Measurements from ENCODE around the gene ARHGEF25. TPM values are rescaled to one million over a fixed set of nuclear protein-coding genes. Genes with fewer than 3 reads are reported as not detected.

ARHGEF25 gene
- total and polyA plus RNA-seq, 2 of the 13 experiments (the other 11 are each of a cell fraction or from before 2014, with no cell fraction given), result 11.5 to 12.5 TPM

DNA sequence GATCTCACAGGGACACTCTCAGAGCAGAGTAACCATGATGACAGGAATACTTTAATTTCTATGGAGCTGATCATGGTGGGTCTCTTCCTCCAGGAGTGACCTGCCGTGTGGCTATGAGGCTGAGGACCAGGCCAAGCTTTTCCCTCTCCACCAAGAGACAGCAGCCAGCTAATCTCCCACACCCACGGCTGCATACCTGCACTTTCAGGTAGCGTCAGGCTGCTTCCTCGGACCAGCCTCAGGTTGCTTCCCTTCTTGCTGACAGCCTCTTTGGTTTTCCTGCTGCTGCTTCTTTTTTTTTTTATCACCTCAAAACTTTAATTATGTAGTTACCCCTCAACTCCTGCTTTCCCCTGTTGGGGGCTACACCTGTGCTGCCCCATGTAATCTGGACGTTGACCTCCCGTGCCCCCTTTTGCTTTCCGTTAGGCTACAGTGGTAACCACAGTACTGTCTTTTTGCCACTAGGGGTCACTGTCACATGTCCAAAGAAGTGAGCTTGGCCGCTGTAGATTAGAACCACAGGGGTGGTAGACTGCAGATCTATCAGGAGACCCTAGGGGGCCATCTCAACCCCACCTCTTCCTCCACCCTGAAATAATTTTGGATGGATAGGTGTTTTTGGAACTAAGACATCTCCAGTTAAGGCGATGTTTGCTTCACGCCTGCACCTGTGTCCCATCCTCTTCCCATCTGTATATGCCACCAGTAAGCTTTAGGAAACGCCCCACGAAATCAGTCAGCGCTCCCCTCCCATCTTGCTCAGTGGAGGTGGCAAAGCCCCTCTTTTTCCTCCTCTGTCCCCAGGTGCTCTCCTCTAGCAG is 28.0 kb upstream of the ARHGEF25 start (continued):
- TF ChIP-seq ZNF800 (CRISPR knock-in tag; IDR thresholded peaks at IDR 0.05) (0 out of 2 replicates have a peak, but pooled peaks have one; percentile 35), ZFX (CRISPR knock-in tag; IDR thresholded peaks at IDR 0.05; ENCODE audit: low read depth) (0 out of 2 replicates have a peak, but pooled peaks have one; percentile 18), ZNF281 (CRISPR knock-in tag; IDR thresholded peaks at IDR 0.05; ENCODE audit: borderline replicate concordance) (no peak), POLR2AphosphoS2 (IDR thresholded peaks at IDR 0.05; ENCODE audit: low read depth, low read length) (no peak), ZNF709 (CRISPR knock-in tag; IDR thresholded peaks at IDR 0.05) (no peak), ZNF3 (CRISPR knock-in tag; IDR thresholded peaks at IDR 0.05) (no peak), MIXL1 (CRISPR knock-in tag; IDR thresholded peaks at IDR 0.05) (0 out of 2 replicates have a peak, but pooled peaks have one; percentile 50), KDM2A (CRISPR knock-in tag; IDR thresholded peaks at IDR 0.05; ENCODE audit: borderline replicate concordance, low read depth) (0 out of 2 replicates have a peak, but pooled peaks have one; percentile 52), GABPA (IDR thresholded peaks at IDR 0.05; ENCODE audit: low read depth, low read length) (no peak), GABPA (CRISPR knock-in tag; IDR thresholded peaks at IDR 0.05; ENCODE audit: low read depth) (no peak), MNT (IDR thresholded peaks at IDR 0.05) (no peak), HNF4A (CRISPR knock-in tag; IDR thresholded peaks at IDR 0.05) (peak; percentile 39), ZFP90 (CRISPR knock-in tag; IDR thresholded peaks at IDR 0.05; ENCODE audit: borderline replicate concordance) (no peak), ZFP62 (CRISPR knock-in tag; IDR thresholded peaks at IDR 0.05) (no peak), FOSL2 (CRISPR knock-in tag; IDR thresholded peaks at IDR 0.05) (peak; percentile 28), ZNF574 (CRISPR knock-in tag; IDR thresholded peaks at IDR 0.05) (peak; percentile 24; the same call in 1 of the 2 replicates)
- TF ChIP-seq, protein P1, sequence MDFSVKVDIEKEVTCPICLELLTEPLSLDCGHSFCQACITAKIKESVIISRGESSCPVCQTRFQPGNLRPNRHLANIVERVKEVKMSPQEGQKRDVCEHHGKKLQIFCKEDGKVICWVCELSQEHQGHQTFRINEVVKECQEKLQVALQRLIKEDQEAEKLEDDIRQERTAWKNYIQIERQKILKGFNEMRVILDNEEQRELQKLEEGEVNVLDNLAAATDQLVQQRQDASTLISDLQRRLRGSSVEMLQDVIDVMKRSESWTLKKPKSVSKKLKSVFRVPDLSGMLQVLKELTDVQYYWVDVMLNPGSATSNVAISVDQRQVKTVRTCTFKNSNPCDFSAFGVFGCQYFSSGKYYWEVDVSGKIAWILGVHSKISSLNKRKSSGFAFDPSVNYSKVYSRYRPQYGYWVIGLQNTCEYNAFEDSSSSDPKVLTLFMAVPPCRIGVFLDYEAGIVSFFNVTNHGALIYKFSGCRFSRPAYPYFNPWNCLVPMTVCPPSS (IDR thresholded peaks at IDR 0.05), result no peak
